GM12878 (cell line): ENCODE data around the gene TMEM138. TPM values are rescaled to one million over a fixed set of nuclear protein-coding genes. Genes with fewer than 3 reads are reported as not detected.
A peak's percentile ranks its signal among the peaks of the same experiment; 100 is the strongest.

ENCODE experiments used
- CBX3 ChIP-seq: fragments of 200-600 bp; sonication (generic); IDR thresholded peaks from 2 replicates; pipeline ENCODE4 v1.6.1; 2016; ENCODE audit warnings: low read depth, borderline replicate concordance
- CHD1 ChIP-seq: IDR thresholded peaks from 2 replicates; pipeline ENCODE4 v1.6.1; 2012; ENCODE audit warnings: low read depth, low read length, improper control_type of control experiment
- EGR1 ChIP-seq, 2 experiments: IDR thresholded peaks; 1 replicate in 1 of 2; 2 replicates in 1 of 2; pipeline ENCODE4 v1.6.1; 2011 to 2012; ENCODE audit warnings: low read depth in 2 of 2, low read length in 2 of 2, borderline replicate concordance in 1 of 2, mild to moderate bottlenecking in 1 of 2, moderate library complexity in 1 of 2
- ESRRA ChIP-seq: IDR thresholded peaks from 2 replicates; pipeline ENCODE4 v1.6.1; 2012; ENCODE audit warnings: mild to moderate bottlenecking, low read length, improper control_type of control experiment
- GABPA ChIP-seq: IDR thresholded peaks from 2 replicates; pipeline ENCODE4 v1.6.1; 2014; ENCODE audit warnings: antibody characterized with exemption, low read depth, mild to moderate bottlenecking, inconsistent platforms
- GATAD2B ChIP-seq: fragments of 450-650 bp; conservative IDR thresholded peaks from 2 replicates; pipeline ENCODE4 v1.6.1; 2017; ENCODE audit warnings: low read depth, mild to moderate bottlenecking, moderate library complexity
- IRF4 ChIP-seq: IDR thresholded peaks from 2 replicates; pipeline ENCODE4 v1.6.1; 2011; ENCODE audit warnings: low read depth, low read length
- NFIC ChIP-seq: IDR thresholded peaks from 2 replicates; pipeline ENCODE4 v1.6.1; 2012; ENCODE audit warnings: low read depth, mild to moderate bottlenecking, inconsistent platforms, low read length, moderate library complexity
- NR2C1 ChIP-seq: fragments of 450-650 bp; IDR thresholded peaks from 2 replicates; pipeline ENCODE4 v1.6.1; 2017; ENCODE audit warnings: antibody characterized with exemption, mild to moderate bottlenecking, moderate library complexity
- PAX5 ChIP-seq: IDR thresholded peaks from 2 replicates; pipeline ENCODE4 v1.6.1; 2011; ENCODE audit warnings: low read depth, low read length, borderline replicate concordance
- POLR2A ChIP-seq: IDR thresholded peaks from 2 replicates; pipeline ENCODE4 v1.6.1; 2011; ENCODE audit warnings: low read depth, mild to moderate bottlenecking, low read length
- POLR2AphosphoS2 ChIP-seq: IDR thresholded peaks from 2 replicates; pipeline ENCODE4 v1.6.1; 2011; ENCODE audit warnings: low read depth, mild to moderate bottlenecking, low read length, improper control_type of control experiment, moderate library complexity
- SMAD5 ChIP-seq: IDR thresholded peaks from 2 replicates; pipeline ENCODE4 v1.6.1; 2016; ENCODE audit warnings: antibody characterized with exemption, low read depth
- SRF ChIP-seq, 2 experiments: IDR thresholded peaks; 2 replicates each; pipeline ENCODE4 v1.6.1; 2011; ENCODE audit warnings: low read depth in 2 of 2, low read length in 2 of 2, mild to moderate bottlenecking in 1 of 2, moderate library complexity in 1 of 2
- TBL1XR1 ChIP-seq: IDR thresholded peaks from 2 replicates; pipeline ENCODE4 v1.6.1; 2012; ENCODE audit warnings: low read depth, low read length, improper control_type of control experiment
- polyA plus RNA-seq, 11 experiments: library from polyadenylated mRNA; depleted of rRNA in 4 of 11; unstranded in 6 of 11; stranded (reverse) in 5 of 11; fragments of >200 nt; fragmentation: Nextera tagmentation in 4 of 11; fragmentation: Illumina TruSeq in 1 of 11; extraction: Ambion mirVana in 4 of 11; extraction: Trizol in 1 of 11; gene quantifications; 1 replicate in 1 of 11; 2 replicates in 10 of 11; pipeline versions ENCODE4 v1.2.1 to v1.2.3, GENCODE V29; 2011 to 2016; ENCODE audit warnings: inconsistent platforms in 2 of 11, missing spikeins in 2 of 11, low read depth in 1 of 11
- total RNA-seq, 4 experiments: library from RNA; depleted of rRNA in 3 of 4; stranded (reverse); fragments of >200 nt in 3 of 4; fragmentation: Illumina TruSeq in 1 of 4; extraction: Trizol in 1 of 4; gene quantifications; 2 replicates each; pipeline versions ENCODE4 v1.2.1 to v1.2.3, GENCODE V29; 2013 to 2021
- TF ChIP-seq, protein P1 (sequence below): fragments of 450-650 bp; IDR thresholded peaks from 2 replicates; pipeline ENCODE4 v1.6.1; 2017; ENCODE audit warnings: mild to moderate bottlenecking, moderate library complexity
- TF ChIP-seq, protein P2 (sequence below): IDR thresholded peaks from 2 replicates; pipeline ENCODE4 v1.6.1; 2012; ENCODE audit warnings: low read length, inconsistent platforms
- TF ChIP-seq, protein P3 (sequence below): fragments of 150-350 bp; IDR thresholded peaks from 2 replicates; pipeline ENCODE4 v1.6.1; 2016; ENCODE audit warnings: low read depth, low read length
- TF ChIP-seq, protein P4 (sequence below): fragments of 450-650 bp; IDR thresholded peaks from 2 replicates; pipeline ENCODE4 v1.6.1; 2017; ENCODE audit warnings: borderline replicate concordance

Gene TMEM138
- total and polyA plus RNA-seq, 10 of the 15 experiments (the other 5 are each of a cell fraction or from before 2014, with no cell fraction given) = 28.5 to 116 (median 73.4) TPM

DNA sequence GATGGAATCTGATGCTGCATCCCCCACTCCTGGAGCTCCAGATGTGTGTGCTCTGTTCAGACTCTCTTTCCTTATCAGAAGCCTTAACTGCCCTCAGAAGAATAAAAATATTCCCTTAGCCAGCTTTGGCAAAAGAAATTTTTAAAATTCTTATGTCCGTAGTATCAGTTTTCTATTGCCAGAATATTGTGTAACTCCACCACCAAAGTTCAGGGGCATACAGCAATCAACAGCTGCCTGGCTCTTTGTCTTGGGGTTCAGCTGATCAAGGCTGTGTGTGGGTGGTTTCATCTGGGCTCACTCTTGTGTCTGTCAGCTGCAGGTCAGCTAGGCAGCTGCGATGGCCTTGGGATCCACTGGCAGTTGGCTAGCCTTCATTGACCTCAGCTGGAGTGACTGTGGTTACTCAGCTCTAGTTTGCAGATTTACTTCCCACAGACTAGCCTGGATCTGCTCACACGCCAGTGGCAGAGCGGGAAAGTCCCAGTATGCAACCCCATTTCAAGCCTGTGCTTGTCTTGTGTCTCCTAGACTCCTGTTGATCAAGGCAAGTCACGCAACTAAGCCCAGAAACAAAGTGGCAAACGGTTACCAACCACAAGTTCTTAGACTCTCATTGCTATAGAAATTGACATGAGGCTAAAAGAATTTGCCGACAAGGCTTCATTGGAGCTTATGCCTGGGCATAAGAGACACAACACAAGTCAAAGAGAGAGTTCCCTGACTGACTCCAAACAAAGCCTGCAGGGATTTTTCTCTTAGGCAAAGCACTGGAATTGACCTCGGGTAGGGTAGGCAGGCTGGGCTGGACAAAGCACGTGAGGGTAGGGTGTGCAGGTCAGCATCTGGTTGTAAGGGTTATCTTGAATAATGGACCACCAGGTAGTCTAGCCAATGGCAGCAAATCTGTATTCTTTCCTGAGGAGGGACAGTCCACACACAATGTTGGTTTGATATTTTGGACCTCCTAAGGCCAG lies 7.5 kb downstream of the TMEM138 start (continued):
- TF ChIP-seq, protein P1, sequence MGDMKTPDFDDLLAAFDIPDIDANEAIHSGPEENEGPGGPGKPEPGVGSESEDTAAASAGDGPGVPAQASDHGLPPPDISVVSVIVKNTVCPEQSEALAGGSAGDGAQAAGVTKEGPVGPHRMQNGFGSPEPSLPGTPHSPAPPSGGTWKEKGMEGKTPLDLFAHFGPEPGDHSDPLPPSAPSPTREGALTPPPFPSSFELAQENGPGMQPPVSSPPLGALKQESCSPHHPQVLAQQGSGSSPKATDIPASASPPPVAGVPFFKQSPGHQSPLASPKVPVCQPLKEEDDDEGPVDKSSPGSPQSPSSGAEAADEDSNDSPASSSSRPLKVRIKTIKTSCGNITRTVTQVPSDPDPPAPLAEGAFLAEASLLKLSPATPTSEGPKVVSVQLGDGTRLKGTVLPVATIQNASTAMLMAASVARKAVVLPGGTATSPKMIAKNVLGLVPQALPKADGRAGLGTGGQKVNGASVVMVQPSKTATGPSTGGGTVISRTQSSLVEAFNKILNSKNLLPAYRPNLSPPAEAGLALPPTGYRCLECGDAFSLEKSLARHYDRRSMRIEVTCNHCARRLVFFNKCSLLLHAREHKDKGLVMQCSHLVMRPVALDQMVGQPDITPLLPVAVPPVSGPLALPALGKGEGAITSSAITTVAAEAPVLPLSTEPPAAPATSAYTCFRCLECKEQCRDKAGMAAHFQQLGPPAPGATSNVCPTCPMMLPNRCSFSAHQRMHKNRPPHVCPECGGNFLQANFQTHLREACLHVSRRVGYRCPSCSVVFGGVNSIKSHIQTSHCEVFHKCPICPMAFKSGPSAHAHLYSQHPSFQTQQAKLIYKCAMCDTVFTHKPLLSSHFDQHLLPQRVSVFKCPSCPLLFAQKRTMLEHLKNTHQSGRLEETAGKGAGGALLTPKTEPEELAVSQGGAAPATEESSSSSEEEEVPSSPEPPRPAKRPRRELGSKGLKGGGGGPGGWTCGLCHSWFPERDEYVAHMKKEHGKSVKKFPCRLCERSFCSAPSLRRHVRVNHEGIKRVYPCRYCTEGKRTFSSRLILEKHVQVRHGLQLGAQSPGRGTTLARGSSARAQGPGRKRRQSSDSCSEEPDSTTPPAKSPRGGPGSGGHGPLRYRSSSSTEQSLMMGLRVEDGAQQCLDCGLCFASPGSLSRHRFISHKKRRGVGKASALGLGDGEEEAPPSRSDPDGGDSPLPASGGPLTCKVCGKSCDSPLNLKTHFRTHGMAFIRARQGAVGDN = peak; percentile 74; the same call in 1 of the 2 replicates
- TF ChIP-seq, protein P2, sequence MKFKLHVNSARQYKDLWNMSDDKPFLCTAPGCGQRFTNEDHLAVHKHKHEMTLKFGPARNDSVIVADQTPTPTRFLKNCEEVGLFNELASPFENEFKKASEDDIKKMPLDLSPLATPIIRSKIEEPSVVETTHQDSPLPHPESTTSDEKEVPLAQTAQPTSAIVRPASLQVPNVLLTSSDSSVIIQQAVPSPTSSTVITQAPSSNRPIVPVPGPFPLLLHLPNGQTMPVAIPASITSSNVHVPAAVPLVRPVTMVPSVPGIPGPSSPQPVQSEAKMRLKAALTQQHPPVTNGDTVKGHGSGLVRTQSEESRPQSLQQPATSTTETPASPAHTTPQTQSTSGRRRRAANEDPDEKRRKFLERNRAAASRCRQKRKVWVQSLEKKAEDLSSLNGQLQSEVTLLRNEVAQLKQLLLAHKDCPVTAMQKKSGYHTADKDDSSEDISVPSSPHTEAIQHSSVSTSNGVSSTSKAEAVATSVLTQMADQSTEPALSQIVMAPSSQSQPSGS = peak; percentile 82
- TF ChIP-seq CBX3 (no peak), GABPA (no peak), POLR2A (peak; percentile 43; the same call in 1 of the 2 replicates), NR2C1 (no peak; the same call in 1 of the 2 replicates), GATAD2B (peak; percentile 83; the same call in 1 of the 2 replicates), ESRRA (no peak), NFIC (peak; percentile 83), CHD1 (peak; percentile 82; the same call in 1 of the 2 replicates), PAX5 (peak; percentile 95), EGR1 (IDR thresholded peaks at IDR 0.05; ENCODE audit: borderline replicate concordance in 1 of 2, low read depth in 2 of 2, low read length in 2 of 2) (peak in 1 of 2 experiments; percentile 46; a peak in 1 of 3 replicates), POLR2AphosphoS2 (no peak), IRF4 (peak; percentile 66; the same call in 1 of the 2 replicates), SMAD5 (no peak), SRF (IDR thresholded peaks at IDR 0.05; ENCODE audit: low read depth in 2 of 2, low read length in 2 of 2) (no peak), TBL1XR1 (no peak)
- TF ChIP-seq, protein P3, sequence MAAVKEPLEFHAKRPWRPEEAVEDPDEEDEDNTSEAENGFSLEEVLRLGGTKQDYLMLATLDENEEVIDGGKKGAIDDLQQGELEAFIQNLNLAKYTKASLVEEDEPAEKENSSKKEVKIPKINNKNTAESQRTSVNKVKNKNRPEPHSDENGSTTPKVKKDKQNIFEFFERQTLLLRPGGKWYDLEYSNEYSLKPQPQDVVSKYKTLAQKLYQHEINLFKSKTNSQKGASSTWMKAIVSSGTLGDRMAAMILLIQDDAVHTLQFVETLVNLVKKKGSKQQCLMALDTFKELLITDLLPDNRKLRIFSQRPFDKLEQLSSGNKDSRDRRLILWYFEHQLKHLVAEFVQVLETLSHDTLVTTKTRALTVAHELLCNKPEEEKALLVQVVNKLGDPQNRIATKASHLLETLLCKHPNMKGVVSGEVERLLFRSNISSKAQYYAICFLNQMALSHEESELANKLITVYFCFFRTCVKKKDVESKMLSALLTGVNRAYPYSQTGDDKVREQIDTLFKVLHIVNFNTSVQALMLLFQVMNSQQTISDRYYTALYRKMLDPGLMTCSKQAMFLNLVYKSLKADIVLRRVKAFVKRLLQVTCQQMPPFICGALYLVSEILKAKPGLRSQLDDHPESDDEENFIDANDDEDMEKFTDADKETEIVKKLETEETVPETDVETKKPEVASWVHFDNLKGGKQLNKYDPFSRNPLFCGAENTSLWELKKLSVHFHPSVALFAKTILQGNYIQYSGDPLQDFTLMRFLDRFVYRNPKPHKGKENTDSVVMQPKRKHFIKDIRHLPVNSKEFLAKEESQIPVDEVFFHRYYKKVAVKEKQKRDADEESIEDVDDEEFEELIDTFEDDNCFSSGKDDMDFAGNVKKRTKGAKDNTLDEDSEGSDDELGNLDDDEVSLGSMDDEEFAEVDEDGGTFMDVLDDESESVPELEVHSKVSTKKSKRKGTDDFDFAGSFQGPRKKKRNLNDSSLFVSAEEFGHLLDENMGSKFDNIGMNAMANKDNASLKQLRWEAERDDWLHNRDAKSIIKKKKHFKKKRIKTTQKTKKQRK = no peak
- TF ChIP-seq, protein P4, sequence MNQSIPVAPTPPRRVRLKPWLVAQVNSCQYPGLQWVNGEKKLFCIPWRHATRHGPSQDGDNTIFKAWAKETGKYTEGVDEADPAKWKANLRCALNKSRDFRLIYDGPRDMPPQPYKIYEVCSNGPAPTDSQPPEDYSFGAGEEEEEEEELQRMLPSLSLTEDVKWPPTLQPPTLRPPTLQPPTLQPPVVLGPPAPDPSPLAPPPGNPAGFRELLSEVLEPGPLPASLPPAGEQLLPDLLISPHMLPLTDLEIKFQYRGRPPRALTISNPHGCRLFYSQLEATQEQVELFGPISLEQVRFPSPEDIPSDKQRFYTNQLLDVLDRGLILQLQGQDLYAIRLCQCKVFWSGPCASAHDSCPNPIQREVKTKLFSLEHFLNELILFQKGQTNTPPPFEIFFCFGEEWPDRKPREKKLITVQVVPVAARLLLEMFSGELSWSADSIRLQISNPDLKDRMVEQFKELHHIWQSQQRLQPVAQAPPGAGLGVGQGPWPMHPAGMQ = no peak; the same call in 1 of the 2 replicates
